HG03066 (cell line): Measurements from ENCODE around the gene IL31.

Experiments
- ATAC-seq: cut with Tn5 transposase; IDR thresholded peaks from one replicate; pipeline ENCODE4 v1.9.1; 2021; ENCODE audit warnings: low read depth; ENCODE audit not compliant: unreplicated experiment

Gene IL31

DNA sequence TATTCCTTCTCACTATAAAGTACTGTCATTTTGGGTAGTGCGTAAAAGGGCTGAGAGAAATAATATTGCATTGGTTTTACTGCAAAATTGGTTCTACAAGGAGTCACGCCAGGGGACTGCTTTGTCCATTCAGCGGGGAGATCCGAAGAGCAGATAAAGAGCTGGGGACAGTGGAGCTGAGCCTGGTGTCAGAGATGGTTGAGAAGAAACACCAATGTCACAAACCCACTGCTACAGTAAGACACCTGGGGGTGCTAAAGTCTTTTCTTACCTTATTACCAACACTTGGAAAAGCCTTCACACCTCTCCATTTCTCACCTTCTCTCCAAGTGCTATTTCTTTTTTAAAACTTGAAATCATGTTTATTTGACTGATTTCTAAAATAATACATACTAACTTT, 14.1 kb downstream of the IL31 start:
- ATAC-seq = no peak

DNA sequence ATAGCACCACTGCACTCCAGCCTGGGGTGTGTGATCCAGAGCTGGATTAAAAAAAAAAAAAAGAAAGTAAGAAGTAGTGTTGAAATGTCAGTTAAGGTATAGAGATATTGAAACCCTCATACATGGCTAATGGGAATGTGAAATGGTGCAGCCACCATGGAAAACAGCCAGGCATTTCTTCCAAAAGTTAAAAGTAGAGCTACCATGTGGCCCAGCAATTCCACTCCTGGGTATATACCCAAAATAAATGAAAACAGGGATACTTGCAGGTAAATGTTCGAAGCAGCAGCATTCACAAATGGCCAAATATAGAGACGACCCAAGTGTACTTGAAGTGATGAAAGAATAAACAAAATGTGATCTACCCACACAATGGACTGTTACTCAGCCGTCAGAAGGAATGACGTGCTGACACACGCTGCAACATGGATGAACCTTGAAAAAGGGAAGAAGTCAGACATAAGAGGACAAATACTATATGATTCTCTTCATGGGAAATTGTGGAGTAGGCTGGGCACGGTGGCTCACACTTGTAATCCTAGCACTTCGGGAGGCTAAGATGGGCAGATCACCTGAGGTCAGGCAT, 15.2 kb downstream of the IL31 start:
- no peak for ATAC-seq

DNA sequence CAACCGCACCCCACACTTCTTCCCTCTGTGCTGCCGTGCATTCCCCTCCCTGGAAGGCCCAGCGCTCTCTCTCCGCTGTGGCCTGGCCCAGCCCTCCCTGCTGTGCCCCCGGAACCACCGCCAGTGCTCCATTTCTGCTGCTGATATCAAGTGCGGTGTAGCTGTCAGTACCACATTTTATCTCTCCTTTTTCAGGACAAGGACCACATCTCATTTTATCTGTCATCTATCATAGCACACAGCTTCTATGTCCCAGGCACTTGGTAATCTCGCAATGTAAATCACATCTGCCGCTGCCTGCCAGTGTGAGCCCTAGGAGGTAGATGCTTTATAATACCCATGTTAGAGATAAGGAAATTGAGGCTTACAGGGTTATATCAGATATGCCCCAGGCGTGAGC, 18.3 kb downstream of the IL31 start:
- ATAC-seq = no peak

DNA sequence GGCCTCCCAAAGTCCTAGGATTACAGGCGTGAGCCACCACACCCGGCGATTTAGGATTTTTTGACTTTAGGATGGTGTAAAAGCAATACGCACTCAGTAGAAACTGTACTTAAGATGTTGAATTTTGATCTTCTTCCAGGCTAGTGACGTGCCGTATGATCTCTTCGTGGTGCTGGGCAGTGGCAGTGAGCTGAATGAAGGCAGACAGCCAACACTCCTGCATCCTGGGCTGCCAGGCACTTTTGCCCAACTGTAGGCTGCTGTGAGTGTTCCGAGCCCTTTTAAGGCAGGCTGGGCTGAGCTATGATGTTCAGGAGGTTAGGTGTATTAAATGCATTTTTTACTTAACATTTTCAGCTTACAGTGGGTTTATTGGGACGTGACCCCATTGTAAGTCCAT, 21.3 kb downstream of the IL31 start:
- ATAC-seq = no peak

DNA sequence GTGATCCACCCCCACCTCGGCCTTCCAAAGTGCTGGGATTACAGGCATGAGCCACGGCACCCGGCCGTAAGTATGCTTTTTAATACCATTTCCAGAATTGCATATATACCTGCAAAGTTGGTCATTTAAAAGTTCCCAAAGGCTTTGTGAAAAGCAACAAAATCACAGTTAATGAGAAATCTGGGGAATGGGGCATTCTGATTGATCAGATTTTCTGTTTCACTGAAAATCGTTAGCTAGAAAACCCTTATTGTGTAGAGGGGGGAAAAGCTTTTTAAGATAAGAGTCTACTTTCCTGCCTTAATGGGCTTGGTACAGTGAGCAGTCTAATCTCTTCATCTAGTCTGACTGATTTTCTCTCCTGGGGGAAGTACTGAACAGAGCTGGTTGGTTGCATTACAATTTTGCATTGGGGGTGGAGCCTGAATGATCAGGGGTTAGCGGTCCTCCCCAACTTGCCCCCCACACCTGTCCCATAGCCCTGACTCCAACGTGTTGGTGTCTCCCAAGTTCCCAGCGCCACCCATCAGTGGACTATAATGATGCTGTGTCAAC, 23.8 kb downstream of the IL31 start:
- no peak for ATAC-seq

DNA sequence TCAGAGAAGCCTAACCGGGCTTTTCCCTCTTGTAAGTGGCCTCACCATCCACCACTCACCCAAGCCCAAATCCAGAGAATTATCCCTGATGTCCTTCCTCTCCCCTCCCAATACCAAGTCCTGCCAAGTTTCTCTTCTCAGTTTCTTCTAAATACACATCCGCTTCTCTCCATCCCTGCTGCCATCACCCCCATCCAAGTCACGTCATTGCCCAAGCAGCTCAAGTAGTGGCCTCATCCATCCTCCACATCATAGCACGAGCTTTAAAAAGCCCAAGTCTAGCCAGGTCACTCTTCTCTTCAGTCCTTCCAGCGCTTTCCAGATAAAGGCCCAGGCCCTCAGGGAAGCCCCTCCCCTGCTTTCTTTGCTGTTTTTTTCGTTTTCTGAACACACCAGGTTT, 25.4 kb downstream of the IL31 start:
- no peak for ATAC-seq

DNA sequence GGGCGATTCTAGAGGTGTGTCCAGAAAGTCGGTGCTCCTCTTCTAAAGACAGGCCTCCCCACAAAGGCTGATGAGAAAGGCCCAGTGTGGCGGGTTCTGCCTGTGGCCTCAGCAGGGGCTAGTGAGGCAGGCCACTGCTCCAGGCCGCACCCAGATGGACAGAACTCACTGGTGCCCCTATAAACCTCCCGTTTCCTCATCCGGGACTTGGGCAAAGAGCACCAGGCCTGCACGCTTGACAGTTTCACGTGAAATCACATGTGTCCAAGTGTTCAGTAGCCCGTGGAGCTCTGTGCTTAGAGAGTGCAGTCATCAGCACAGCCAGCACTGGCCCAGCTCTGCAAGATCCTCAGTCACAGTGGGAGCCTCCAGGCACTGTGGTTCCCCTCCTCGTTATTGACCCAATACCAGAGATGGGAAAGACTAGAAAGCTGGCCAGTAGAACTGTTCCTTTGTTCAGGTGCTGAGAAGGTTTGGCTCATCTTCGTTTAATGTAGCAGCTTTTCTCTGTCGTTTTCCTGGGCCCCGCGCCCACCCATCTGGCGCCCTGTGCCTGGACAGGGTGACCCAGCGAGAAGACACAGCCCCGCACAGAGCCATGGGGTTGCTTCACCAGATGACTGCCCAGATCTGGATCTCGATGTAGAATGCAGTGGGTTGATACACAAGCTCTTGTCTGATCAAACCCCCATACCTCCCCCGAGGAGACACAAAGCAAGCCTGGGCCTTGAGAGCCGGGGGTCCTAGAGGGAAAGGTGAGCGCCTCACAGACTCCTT, 26.3 kb downstream of the IL31 start:
- no peak for ATAC-seq

DNA sequence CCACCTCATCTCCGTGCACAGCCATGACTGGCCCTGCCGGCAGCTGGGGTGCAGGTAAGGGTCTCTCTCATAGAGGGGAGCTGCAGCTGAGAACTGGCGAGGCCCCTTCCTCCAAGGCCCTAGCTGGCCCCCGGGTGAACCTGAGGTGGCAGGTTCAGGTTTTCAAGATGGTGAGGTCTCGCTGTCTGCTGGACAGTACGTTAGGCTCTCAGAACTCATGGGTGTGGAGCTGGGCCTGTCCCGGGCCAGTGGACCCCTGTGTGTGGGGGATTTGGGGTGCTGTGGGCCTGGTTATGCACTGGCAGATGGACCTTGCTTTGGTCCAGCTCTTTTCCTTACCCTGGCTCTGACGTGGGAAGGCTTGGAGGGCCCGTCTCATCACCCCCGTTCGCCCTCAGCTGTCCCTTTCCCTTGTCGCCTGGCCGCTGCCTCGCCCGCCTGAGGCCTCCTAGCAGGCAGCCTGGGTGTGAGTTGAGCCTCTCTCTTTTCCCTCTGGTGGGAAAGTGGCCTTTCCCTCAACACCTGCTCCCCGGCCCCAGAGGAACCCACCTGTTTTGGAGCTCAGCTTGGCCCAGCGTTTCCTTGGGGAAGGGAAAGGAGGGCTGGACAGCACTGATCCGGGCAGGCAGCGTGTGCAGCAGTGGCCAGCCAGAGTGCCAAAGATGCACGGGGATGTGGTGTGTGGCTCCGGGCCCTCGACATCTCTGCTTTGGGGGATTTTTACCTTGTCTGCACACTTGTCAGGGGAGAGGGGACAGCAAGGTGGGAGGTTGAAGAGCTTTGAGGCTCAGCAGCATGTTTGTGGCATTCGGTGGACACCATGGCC, 28.3 kb downstream of the IL31 start:
- ATAC-seq = no peak

DNA sequence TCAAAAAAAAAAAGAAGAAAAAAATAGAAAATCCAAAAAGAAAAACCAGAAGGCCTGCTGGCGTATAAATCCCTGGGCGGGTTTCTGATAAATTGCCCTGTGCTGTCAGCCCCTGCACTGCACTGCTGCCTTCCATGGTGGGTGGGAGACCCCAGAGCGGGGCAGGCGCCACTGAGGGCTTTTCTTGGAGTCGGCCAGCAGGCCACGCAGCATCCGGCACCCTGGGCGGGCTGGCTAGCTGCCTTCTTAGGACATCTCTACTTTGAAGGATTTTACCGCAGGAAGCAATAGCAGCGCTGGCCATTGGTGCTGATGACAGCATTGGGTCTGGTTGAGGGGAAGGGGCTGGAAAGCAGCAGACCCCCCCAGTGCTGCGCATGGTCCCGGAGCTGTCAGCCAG, 29.1 kb downstream of the IL31 start:
- ATAC-seq = no peak

DNA sequence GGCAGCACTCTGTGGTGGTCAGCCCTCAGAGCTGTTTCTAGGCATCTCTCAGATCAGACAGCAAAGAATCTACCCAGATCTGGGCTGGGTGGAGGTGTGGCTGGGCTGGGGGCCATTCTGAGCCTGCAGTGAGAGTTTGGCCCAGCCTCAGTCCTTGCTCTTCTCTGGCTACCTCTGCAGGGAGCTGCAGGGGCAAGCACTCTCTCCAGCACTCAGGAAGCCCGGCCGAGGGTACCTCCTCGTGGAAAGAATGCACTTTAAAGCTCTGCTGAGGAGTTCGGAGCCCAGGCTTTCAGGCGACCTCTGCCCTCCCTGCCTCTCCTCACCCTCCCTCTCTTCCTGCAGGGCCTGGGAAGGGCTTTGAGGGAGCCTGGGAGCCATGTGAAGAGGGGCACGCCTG, 31.2 kb downstream of the IL31 start:
- no peak for ATAC-seq

DNA sequence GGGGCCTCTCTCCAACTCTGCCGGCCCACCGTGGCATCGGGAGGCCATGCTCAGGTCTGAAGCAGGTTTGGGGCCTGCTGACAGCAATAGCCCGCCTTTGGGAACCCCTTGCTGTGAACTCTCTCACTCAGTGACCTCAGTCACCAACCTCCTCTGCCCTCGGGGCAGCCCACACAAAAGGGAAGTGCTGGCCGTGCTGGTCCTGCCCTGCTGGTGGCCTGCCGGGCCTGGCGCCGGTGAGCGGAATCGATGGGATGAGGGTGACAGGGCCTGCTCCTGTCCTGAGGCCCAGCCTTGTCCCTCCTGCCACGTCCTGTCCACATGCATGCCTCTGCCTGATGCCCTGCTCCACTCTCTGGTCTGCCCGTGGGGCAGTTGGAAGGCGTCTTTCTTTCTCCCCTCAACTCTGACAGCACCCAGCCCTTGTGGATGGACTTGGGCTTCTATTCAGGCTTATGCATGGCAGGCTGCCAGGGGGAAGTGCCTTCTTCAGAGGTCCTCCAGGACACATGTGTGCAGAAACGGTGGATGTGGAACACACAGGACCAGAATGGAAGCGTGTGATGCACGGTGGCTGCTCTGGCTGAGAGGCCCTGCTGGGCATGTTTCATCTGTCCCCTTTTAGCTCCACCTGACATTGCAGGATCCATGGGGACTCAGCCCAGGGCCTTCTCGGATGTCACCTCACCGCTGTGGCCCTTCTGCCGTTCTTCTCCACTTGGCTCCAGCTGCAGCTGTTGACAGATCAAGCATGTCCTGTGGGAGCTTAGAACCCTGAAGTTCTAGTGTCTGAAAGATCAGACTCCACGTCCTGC, 31.9 kb downstream of the IL31 start:
- no peak for ATAC-seq

DNA sequence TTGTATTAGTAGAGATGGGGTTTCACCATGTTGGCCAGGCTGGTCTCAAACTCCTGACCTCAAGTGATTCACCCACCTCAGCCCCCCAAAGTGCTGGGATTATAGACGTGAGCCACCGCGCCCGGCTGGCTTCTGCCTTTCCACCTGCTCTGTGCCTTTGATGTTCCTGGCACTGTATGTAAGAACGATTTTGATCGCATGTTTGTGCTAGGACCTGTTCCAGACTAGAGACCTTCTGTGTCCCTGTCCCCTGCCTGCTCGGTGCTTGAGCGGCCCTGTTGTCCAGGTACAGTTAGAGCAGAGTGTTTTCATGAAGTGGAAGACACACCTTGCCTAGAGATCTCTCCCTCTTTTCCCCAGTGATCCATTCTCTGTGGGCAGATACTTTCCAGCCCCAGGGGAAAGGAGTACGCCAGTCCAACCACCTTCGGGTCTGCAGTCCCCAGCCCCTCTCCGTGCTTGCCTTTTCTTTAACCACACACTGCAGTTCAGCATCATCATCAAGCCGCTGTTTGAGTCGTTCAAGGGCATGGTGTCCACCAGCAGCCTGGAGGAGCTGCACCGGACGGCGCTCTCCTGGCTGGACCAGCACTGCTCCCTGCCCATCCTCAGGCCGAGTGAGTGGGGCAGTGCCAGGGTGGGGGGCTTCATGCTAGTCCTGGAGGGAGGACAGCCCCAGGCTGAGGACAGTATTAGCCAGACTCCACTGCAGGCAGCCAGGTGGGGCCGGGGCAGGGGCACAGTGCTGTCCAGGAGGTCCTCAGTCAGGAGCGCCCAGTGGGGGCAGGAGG, 33.4 kb downstream of the IL31 start:
- ATAC-seq = no peak

DNA sequence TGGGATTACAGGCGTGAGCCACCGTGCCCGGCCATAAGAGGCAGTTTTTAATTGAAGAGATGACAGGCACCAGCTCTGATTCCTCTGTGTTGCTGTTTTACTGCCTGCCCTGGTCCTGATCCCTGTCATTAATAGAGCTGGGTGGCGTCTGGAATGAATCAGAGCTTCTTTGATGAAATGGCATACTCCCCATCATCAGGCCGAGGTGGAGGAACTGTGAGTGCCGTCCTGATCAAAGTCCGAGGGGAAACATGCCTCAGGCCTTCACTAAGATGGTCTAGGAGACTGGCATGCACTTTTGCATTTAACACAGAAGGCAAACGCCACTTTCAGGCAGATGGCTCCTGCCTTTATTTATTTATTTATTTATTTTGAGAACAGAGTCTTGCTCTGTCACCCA, 34.1 kb downstream of the IL31 start:
- ATAC-seq = no peak

DNA sequence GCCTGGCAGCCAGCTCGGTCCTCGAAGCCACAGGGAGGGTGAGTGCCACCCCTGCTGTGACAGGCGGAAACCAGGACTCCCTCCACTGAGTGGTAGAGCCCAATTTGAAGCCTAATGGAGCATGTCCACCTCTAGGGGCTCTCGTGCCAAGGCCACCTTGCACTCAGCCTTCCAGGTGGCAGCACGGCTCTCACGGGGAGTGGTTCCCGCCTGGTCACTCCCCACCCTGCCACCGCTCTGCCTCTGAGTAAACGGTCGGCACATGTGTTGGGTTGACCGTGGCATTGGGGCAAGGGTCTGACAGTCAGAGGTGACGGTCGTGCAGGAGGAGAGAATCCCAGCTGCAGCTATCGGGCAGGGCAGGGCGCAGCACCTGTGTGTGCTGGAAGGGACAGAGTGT, 34.8 kb downstream of the IL31 start:
- no peak for ATAC-seq

DNA sequence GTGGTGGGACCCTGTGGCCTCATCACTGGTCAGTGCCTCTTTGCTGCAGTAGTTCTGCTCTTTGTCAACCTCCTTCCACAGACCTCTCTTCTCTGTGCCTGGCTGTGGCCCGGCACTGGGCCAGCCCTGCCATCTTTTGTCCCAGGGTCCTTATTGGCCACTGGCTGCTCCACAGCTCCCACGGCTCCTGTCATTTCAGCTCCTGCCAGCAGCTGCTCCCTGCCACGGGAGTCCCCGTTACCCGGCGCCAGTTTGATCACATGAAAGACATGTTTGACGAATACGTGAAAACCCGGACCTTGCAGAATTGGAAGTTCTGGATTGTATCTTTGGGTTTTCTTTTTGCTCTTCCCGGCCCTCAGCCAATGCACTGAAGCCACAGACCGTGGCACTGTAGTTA, 35.4 kb downstream of the IL31 start:
- no peak for ATAC-seq

DNA sequence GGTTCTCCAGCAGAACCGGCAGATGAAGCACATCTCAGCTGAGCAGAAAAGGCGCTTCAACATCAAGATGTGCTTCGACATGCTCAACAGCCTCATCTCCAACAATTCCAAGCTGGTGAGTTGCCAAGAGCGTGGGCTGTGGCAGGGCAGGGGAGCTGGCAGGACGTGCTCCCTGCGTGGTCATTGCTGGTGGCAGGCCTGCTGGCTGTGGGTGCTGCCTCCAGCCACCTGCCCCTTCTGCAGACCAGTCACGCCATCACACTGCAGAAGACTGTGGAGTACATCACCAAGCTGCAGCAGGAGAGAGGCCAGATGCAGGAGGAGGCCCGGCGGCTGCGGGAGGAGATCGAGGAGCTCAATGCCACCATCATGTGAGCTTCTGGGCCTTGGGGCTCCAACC, 35.8 kb downstream of the IL31 start:
- ATAC-seq = no peak

DNA sequence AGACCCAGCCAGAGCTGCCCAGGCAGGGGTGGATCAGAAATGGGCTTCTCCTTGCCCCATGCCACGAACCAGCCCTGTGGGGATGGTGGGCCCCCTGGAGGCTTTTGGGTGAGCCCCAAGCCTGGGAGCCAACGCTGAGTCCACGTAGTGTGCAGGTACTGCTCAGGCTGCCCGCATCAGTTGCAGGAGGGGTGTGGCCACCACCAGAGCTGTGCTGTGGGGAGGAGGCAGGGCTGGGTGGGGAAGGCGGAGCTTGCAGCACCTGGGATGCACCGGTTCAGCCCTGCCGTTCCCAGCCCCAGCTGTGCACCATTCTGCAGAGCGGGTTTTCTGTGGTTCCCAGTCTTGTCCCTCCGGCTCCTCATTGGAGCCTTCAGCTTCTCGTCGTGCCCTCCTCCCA, 36.3 kb downstream of the IL31 start:
- ATAC-seq = no peak

DNA sequence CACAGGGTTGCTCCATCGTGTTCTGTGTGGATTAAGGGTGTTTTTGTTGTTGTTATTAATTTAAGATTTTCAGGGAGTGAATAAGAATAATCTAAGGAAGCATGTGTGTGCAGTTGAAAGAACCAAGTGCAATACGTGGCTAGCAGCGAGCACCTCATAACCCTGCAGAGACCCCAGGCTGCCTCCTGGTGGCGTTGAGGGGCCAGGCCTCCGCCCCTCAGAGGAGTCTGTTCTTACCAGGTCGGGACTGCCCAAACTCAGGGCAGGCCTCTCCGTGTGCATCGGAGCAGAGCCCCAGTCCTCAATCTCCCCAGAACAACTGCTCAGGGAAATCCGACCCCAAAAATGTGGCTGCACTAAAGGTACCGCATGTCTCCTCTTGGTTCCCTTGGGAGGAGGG, 36.8 kb downstream of the IL31 start:
- ATAC-seq = no peak

DNA sequence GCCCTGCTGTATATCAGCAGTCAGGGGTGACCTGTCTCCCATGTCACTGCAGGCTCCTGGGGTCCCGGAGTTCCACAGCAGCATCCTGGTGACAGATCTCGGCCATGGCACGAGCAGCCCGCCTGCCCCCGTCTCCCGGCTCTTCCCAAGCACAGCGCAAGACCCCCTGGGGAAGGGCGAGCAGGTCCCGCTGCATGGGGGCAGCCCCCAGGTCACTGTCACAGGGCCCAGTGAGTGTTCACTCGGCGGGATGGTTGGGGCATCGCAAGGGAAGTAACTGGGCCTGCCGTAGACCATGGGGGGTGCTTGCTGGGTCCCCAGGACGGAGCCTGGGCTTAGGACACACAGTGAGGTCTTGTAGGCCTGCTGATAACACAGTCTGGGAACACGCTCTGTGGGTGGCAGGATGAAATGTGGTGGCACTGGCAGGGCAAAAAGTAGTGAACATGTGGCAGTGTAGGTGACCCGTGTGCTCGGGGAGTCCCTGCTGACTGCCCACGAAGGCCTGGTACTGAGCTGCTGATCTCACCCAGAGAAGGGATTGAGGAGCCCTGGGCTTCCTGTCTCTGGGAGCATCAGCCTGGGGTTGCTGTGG, 38.5 kb downstream of the IL31 start:
- ATAC-seq = no peak
